HL-60 (cell line): ENCODE results near the gene TMEM270.

Experiments
- CTCF ChIP-seq: IDR thresholded peaks from one replicate; pipeline ENCODE4 v1.5.1; 2011; ENCODE audit warnings: low read length, control low read depth, inconsistent platforms; ENCODE audit not compliant: insufficient read depth
- GABPA ChIP-seq: IDR thresholded peaks from 2 replicates; pipeline ENCODE4 v1.6.1; 2012; ENCODE audit warnings: low read depth
- POLR2AphosphoS5 ChIP-seq: IDR thresholded peaks from 2 replicates; pipeline ENCODE4 v1.6.1; 2012; ENCODE audit warnings: low read depth

- TF ChIP-seq CTCF = no peak
- TF ChIP-seq GABPA = no peak
- TF ChIP-seq POLR2AphosphoS5 = peak; percentile 79
Measured at GRCh38 chr7:73909051-73909941, 48.3 kb downstream of the TMEM270 start.
